Stimulated activated CD4-positive, alpha-beta T cell treated with anti-CD3 and anti-CD28 coated beads, Interleukin-15, amount 100 ng/mL, for 1 hour (primary cell): Measurements from ENCODE around the gene GALR1.
"Not testable (repeated sequence)": the region's sequence is repeated elsewhere in the genome, so short reads cannot be mapped to it uniquely, and the experiment has no call there.

Source experiments
- DNase-seq, 2 donors: peaks; one replicate each; pipeline ENCODE4 v3.0.0-alpha.2; 2020; ENCODE audit warnings: low read depth in 1 of 2, low spot score in 1 of 2

Gene GALR1

DNA sequence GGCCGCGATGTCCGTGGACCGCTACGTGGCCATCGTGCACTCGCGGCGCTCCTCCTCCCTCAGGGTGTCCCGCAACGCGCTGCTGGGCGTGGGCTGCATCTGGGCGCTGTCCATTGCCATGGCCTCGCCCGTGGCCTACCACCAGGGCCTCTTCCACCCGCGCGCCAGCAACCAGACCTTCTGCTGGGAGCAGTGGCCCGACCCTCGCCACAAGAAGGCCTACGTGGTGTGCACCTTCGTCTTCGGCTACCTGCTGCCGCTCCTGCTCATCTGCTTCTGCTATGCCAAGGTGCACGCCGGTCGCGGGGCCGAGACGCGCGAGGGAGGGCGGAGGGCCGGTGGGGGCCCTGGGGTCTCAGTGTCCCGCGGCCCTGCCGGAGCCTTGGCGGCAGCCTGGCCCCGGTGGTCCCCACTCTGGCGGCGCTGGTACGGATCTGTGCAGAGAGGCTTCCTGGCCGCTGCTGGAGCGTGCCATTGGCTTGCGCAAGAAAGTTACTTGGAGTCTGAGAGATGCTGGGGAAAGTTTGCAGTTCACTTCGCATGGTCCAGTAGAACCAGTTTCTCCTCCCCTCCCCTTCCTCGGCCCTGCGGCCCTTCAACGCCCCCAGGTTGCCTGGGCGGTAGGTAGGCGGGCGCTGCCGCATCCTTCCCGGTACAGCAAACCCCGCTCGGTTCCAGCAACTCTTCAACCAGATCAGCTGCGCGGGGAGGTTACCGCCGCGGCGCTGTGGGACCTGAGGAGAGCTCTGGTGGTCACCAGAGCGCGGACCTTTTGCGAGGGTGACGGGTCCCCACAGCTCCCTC is 1.5 kb downstream of the GALR1 start:
- no peak for DNase-seq

DNA sequence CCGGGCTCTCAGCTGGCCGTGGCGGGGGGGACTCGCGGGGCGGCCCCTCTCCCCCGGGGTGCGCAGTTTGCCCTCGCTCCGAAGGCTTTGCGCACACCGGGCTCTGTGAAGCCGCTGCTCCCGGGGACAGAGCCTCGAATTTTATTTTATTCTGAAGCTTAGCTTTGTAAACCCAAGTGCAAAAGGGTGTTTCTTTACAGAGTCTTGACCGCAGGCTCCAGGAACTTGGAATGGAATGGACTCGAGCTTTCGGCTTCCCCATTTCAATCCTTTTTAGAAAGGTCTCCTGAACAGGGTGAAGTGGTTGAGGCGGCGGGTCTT is 2.0 kb downstream of the GALR1 start:
- no peak for DNase-seq

DNA sequence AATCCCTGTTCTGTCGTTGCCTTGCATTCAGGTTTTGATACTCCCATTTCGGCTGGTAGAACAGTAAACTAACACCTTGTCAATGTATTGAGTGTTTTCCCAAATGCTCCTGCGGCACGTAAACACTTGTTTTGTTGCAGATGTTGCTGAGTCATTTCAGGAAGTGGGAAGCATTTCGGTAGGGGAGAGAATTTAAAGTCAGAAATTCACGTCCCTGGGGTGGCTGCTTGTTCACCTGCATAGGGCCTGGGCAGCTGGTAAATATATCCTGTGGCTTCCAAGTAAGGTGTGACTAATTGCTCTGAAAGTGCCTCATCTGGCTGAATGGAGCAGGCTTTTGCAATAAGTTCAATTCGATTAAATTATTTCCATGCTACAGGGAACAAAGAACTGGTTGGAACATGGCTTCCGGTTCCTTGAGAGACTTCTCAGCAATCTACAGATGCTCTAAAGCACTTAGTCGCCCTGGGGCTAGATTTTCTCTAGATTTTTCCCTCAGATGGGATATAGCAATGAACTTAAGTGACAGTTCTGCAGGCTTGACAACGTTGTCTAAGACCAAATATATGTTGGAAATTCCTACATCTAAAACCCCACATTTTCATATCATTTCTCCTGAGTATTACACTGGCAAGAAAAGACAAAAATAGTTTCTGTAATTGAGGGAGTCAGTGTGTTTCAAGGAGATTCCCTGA is 5.2 kb downstream of the GALR1 start:
- DNase-seq: no peak

DNA sequence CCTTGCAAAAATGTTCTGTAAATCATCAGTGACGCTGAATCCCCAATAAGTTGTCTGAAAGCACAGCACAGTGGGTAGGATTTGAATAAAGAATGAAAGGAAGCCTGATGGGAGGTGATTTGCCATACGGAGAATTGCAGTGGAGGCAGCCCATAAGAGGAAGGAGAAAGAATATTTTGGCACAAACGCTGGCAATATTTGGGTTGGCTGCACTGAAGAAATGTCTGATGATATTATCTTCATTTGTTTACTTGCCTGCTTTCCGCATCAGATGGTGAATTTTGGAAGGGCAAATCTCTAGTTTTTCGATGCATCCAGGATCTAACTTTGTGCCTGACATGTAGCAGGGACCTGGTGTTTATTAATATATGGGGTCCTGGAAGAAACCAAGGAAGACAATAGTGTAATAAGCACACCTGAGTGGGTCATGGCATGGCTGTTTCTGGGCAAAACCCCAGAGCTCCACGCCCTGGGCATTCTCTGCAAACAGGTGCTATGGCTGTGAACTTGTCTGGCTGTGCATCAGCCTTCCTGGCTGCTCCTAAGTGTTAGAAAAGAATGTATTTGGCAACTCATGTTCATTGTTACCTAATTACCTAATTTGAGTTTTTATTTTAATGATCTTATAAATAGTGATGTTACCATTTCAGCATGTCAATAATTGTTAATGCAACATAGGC is 5.9 kb downstream of the GALR1 start:
- no peak for DNase-seq

DNA sequence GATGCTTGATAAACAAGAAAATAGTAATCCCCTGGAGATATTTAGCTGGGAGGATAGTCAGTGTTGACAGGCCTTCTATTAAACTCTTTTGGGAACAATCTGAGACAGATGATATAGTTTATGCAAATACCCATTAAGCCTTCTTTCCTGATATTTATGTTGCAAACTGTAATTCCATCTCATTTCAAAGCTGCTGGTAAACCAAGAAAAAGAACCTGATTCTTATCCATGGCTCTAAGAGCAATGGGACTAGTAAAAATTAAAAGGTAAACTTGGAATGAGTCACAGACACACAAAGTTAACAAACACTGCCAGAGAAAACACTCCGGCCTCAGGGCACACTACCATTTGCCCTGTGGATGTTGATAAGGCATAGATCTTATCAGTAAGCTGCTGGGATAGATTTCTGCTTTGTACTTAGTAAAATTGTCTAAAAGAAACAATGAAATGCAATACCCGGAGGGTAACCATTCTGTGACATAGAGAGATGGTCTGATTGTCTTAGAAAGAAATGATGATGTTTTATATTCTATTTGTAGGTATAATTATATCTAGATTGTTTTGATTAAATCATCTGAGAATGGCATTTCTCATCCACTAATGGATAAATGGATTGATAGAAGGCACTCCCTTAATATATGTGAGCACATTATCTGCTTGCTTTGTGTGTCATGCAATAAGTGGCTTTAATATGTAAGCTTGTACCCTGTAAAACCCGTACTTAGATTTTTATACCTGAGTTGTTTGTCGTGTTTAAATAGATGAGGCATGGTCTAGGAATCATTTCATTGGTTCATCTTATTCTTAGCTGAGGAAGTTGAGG is 13.2 kb downstream of the GALR1 start:
- no peak for DNase-seq

DNA sequence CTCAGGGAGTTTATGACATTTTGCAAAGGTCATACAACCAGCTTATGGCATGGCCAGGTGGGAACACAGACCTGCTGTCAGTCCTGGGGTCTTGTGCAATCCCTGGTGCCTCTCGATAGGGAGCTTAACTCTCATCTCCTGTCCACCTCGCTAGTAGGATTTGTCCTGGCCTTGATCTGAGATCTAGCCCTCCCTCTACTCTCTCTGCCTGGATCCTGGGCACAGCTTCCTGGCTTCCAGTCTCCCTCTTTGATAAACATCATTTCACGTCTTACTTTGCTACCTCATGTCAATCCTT is 13.8 kb downstream of the GALR1 start:
- DNase-seq: no peak

DNA sequence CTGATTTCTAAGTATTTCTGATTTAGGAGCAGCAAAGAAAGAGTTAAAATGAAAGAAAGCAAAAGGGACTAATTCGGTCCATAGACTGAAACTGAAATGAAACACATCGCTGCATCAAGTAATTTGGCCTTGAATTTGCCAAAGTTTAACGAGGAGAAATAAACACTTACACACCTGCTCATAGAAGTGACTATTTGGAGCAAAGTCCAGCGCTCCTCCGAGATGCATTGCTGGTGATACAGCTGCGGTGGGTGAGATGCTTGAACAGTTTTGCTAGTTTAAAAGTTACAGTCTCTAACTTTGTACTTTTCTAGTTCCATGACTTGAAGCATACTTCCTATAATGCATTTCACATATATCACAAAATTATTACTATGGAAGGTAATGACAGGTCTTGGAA is 18.3 kb downstream of the GALR1 start:
- no peak for DNase-seq

DNA sequence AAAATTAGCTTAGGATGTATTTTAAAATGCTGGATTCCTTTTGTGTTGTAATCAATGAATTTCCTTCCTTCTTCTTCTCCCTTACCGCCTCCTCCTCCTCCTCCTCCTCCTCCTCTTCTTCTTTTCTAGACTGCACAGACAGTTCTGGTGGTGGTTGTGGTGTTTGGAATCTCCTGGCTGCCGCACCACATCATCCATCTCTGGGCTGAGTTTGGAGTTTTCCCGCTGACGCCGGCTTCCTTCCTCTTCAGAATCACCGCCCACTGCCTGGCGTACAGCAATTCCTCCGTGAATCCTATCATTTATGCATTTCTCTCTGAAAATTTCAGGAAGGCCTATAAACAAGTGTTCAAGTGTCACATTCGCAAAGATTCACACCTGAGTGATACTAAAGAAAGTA is 18.8 kb downstream of the GALR1 start:
- DNase-seq: no peak

DNA sequence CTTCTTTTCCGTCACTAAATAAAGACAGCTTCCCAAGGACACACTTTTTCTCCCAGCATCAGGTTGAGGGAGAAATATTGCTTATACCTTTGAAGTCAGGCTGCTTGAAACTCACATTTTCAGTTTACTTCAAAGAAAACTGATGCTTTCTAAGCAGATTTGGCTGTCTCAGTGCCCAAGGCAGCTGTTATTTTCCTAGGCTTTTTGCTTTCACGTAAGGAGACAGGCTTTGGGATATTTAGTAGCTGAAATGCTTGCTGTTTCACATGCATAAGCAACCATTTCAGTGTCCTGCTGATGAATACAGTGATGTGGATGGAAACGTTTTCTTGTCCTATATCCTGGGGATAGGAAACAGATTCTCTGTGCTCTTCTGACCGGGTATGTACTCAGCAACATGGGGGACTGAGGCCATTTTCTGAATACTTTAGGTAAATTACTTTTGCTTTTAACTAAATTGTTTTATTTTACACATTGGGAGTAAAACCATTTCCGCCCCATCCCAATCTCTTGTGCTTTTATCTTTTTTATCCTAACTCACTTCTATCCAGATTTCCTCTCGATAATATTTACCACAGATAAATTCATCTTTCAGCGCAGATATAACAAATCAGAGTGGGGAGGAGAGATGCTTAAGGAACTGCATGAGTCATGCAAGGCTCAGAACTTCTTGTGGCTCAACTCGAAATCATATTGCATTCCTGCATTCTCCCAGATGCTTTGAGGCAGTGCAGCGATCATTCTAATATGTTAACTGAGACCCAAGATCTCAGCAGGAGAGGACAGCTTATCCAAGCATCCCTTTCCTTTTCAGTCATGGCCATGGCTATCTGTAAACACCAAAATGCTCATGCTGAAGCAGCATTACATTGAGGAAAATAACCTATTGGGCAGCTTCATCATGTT is 22.2 kb downstream of the GALR1 start:
- DNase-seq: no peak

DNA sequence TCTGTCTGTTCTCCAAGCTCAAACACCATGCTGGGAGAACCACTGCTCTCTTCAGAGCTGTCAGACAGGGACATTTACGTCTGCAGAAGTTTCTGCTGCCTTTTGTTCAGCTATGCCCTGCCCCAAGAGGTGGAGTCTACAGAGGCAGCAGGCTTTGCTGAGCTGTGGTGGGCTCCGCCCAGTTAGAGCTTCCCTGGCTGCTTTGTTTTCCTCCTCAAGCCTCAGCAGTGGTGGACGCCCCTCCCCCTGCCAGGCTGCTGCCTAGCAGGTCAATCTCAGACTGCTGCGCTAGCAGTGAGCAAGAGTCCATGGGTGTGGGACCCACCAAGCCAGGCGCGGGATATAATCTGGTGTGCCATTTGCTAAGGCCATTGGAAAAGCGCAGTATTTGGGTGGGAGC is 41.2 kb downstream of the GALR1 start:
- DNase-seq: not testable (repeated sequence)

DNA sequence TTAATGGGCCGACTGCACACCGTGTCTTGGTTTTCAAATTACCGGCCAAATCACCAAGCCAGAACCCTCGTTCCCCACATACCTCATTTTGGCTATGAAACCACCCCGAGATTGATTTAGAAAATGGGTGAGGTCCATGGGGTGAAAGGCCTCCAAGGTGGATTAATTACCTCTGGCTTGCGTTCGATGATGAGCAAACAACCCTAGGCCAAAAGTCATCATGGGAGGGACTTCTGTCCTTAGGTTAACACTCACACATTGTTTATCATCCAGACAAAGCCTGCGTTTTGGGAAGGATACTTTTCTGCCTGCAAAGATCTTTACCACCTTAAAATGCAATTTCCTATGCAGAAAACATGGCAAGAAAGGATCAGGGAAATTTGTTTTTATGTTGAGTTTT is 48.5 kb downstream of the GALR1 start:
- no peak for DNase-seq

DNA sequence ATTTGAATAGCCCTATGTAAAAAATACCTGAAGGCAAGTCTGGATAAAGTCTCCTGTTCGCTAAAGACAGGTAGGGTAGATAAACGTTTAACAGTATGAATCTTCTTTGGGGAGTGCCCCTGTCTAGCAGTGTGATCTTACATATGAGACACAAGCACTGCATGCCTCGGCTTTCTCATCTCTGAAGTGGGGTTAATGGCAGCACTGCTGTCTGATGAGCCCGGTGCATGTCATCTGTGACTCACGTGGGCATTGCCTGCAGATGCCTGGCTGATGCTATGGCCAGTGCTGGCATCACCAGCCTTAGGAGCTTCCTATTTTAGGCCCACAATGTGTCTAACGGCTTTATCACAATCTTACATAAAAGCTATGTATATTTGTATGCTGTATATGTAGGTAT is 50.1 kb downstream of the GALR1 start:
- DNase-seq: no peak

DNA sequence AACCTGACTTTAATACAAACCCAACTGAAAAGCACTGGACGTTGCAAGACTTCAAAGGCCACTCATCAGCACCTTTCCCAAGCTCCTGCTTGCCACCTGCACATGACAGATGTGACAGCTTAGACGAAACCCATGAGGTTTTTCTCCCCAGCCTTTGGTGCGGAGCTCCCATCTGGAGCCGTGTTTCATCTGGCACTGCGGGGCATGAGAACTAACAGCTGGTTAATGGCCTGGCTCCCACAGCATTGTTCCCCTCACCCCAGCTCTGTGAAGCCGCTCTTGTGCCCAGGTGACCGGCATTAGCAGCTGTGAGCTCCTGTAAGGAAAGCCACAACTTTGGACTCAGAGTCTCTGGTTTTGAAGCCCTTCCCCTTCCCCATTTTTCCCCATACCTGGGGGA is 50.9 kb downstream of the GALR1 start:
- no peak for DNase-seq

DNA sequence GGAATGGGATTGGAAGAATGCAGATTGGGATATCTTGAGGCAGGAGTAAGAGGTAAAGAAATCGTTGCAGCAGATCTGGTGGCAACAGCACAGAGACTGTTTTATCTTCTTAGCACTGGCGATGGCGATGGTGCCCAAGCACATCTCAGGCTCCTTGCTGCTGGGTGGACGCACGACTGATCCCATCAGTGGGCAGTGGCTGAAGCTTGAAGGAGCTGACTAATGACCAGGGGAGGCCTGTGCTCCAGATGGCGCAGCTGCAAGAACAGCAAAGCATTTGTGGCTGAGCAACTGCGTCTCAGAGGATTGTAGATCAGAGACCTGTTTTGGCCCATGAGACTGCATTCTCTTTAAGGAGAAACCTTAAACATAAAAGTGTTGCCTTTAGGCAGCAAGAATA is 54.6 kb downstream of the GALR1 start:
- no peak for DNase-seq

DNA sequence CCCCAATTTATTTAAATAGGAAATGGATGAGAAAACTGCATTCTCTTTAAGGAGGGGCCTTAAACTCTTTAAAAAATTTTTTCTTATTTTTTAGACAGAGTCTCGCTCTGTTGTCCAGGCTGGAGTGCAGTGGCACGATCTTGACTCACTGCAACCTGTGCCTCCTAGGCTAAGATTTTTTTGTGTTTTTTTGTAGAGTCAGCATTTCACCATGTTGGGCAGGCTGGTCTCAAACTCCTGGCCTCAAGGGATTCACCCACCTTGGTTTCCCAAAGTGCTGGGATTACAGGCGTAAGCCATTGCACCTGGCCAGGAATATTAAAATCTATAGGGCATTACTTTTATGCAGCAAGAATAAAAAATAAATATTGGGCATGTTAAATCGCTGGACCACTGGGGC is 56.0 kb downstream of the GALR1 start:
- DNase-seq: no peak

DNA sequence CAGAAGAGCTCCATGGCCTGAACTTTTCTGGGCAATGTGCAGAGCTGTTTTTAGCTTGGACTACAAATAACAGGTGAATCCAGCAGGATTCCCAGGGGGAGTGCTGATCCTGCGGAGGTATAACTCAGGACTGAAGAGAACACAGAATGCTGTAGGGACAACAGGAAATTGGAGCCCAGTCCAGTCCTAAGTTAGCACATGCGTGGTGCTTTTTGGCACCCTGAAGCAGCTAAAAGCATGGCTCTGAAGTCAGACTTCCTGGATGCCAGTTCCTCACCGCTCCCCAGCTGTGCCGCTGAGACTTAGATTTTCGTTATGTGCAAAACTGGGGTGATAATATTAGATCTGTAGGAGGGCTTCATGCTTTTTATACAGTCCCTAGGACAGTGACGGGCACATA is 58.6 kb downstream of the GALR1 start:
- DNase-seq: no peak

DNA sequence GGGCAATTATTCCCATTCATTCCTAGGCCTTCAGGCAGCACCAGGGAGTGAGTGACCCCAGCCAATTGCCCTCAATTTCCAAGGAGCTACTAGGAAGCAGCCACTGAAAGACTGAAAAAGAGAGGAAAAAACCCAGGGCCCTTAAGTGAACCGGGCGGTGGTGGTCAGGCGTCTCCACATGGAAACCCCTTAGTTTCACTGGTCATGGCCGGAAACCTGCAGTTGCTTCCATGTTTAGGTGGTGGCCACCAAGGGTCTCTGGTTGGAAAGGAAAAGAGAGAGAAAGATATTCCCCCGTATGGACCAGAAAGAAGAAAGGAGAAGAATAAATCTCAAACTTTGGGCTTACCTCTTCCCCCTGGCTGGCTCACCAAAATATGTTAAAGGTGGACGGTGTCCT is 64.9 kb downstream of the GALR1 start:
- no peak for DNase-seq

DNA sequence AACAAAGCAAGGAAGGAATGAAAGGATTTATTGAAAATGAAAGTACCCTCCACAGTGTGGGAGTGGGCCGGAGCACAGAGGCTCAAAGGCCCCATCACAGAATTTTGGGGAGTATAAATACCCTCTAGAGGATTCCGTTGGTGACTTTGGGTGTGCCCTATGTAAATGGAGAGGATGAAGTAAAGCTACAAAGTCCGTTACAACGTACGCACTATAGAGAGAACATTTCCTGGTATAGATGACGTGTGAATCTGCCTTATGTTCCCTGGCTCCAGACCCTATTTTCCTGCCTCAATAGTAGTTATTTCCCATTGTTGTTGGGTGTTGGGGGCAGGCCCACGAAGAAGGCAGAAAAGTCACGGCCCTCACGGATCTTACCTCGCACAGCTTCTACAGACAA is 65.3 kb downstream of the GALR1 start:
- DNase-seq: no peak

DNA sequence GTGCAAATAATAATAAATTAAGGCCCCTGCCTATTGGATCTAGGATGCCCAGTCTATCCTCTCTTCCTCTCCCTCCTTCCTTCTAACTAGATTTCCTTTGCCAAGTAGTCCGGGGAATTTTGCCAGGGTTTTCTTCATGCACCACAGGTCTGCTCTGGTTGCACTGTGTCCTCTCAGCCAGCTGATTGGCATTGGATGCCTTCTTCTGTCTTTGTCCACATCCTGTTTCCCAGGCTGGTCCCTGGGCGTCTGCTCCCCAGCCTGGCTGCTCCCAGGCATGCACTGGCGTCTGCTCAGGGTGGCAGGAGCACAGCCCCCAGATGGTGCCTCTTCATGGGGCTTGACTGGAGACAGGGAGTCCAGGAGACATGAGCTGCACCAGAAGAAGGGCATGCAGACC is 66.4 kb downstream of the GALR1 start:
- no peak for DNase-seq

DNA sequence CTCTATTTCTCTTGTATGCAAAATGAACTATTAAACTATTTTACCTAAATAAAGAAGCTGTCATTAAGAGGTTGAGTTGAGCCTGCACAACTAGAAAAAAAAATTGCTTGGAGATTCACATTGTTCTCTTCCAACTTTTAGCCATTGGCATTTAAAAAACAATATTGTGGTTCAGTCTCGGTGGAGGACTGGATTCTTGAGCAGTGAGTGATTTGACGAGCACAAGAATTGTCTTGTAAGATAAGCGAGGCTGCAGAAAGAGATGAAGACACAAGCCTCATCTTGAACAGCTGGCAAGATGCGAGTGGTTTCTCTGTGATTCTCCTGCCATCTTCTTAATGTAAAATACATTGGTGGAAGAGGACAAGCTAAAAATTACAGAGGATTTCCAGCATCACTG is 67.0 kb downstream of the GALR1 start:
- no peak for DNase-seq
